GM23338 (cell line): ENCODE measurements around the gene FIP1L1. TPM values are rescaled to one million over a fixed set of nuclear protein-coding genes. Genes with fewer than 3 reads are reported as not detected.

Source experiments
- ATAC-seq: fragments of 200-7000 bp; cut with Tn5 transposase; 3 replicates; pipeline ENCODE4 v1.9.1; 2020
- DNase-seq: peaks from one replicate; pipeline ENCODE4 v3.0.0-alpha.2; 2015; ENCODE audit warnings: low spot score
- H2AFZ ChIP-seq: fragments of 200-600 bp; sonication (generic); 2 replicates; pipeline ENCODE4 v1.8.0; 2016; ENCODE audit warnings: antibody characterized with exemption, mild to moderate bottlenecking, moderate library complexity
- H3F3A ChIP-seq: fragments of 200-600 bp; sonication (generic); replicated peaks from 2 replicates; pipeline ENCODE4 v1.8.0; 2017; ENCODE audit warnings: antibody characterized with exemption, mixed run types, low read depth
- H3K27ac ChIP-seq: fragments of 200-600 bp; sonication (generic); 2 replicates; pipeline ENCODE4 v1.6.1; 2016; ENCODE audit warnings: low read depth
- H3K27me3 ChIP-seq: fragments of 200-600 bp; sonication (generic); 2 replicates; pipeline ENCODE4 v1.8.0; 2016; ENCODE audit warnings: mild to moderate bottlenecking, mixed run types, moderate library complexity; ENCODE audit not compliant: insufficient read depth
- H3K36me3 ChIP-seq: fragments of 200-600 bp; sonication (generic); 2 replicates; pipeline ENCODE4 v1.8.0; 2016; ENCODE audit warnings: mild to moderate bottlenecking; ENCODE audit not compliant: insufficient read depth
- H3K4me1 ChIP-seq: fragments of 200-600 bp; sonication (generic); 2 replicates; pipeline ENCODE4 v1.8.0; 2016; ENCODE audit warnings: mild to moderate bottlenecking, moderate library complexity; ENCODE audit not compliant: insufficient read depth
- H3K4me2 ChIP-seq: fragments of 200-600 bp; sonication (generic); 2 replicates; pipeline ENCODE4 v1.7.1; 2017; ENCODE audit warnings: mixed run types
- H3K4me3 ChIP-seq: fragments of 200-600 bp; sonication (generic); 2 replicates; pipeline ENCODE4 v1.6.1; 2016; ENCODE audit warnings: mixed run types
- H3K79me2 ChIP-seq: fragments of 200-600 bp; sonication (generic); replicated peaks from 2 replicates; pipeline ENCODE4 v1.8.0; 2017; ENCODE audit warnings: mild to moderate bottlenecking; ENCODE audit not compliant: insufficient read depth
- H3K9me2 ChIP-seq: fragments of 200-600 bp; sonication (generic); 2 replicates; pipeline ENCODE4 v1.8.0; 2017; ENCODE audit not compliant: insufficient read depth
- H4K20me1 ChIP-seq: fragments of 200-600 bp; sonication (generic); replicated peaks from 2 replicates; pipeline ENCODE4 v1.8.0; 2017; ENCODE audit warnings: mild to moderate bottlenecking; ENCODE audit not compliant: insufficient read depth
- H3K27ac Mint-ChIP-seq: 2 replicates; pipeline ENCODE4 v1.8.0; 2020; ENCODE audit warnings: inconsistent platforms, mild to moderate bottlenecking, moderate library complexity, mixed read lengths
- H3K27me3 Mint-ChIP-seq: 3 replicates; pipeline ENCODE4 v1.8.0; 2022; ENCODE audit warnings: low read depth, mild to moderate bottlenecking, moderate library complexity, mixed read lengths, inconsistent platforms; ENCODE audit not compliant: insufficient read depth, poor library complexity
- H3K36me3 Mint-ChIP-seq: 3 replicates; pipeline ENCODE4 v1.8.0; 2021; ENCODE audit warnings: low read depth, mild to moderate bottlenecking, inconsistent platforms, moderate library complexity, mixed read lengths
- H3K4me1 Mint-ChIP-seq: 3 replicates; pipeline ENCODE4 v1.8.0; 2020; ENCODE audit warnings: mild to moderate bottlenecking, inconsistent platforms, mixed read lengths
- H3K4me3 Mint-ChIP-seq: 3 replicates; pipeline ENCODE4 v1.8.0; 2021; ENCODE audit warnings: moderate library complexity, mild to moderate bottlenecking, inconsistent platforms, mixed read lengths
- H3K9me3 Mint-ChIP-seq: 3 replicates; pipeline ENCODE4 v1.8.0; 2020; ENCODE audit warnings: moderate library complexity, mild to moderate bottlenecking, inconsistent platforms, mixed read lengths
- CREB1 ChIP-seq: fragments of 250-450 bp; sonication (Bioruptor Pico); IDR thresholded peaks from 2 replicates; pipeline ENCODE4 v1.5.0; 2020; ENCODE audit warnings: low read depth, mild to moderate bottlenecking, moderate library complexity
- EZH2 ChIP-seq: fragments of 200-600 bp; sonication (generic); IDR thresholded peaks from one replicate; pipeline ENCODE4 v1.8.0; 2017; ENCODE audit warnings: antibody characterized with exemption, mild to moderate bottlenecking, low read depth; ENCODE audit not compliant: unreplicated experiment
- EZH2phosphoT487 ChIP-seq: fragments of 200-600 bp; sonication (generic); IDR thresholded peaks from one replicate; pipeline ENCODE4 v1.8.1; 2018; ENCODE audit warnings: antibody characterized with exemption; ENCODE audit not compliant: unreplicated experiment
- JUNB ChIP-seq: IDR thresholded peaks from one replicate; pipeline ENCODE4 v1.6.1; 2016; ENCODE audit warnings: antibody characterized with exemption; ENCODE audit not compliant: unreplicated experiment
- NANOG ChIP-seq: IDR thresholded peaks from 2 replicates; pipeline ENCODE4 v1.6.1; 2016; ENCODE audit warnings: antibody characterized with exemption, borderline replicate concordance
- POLR2AphosphoS5 ChIP-seq: IDR thresholded peaks from 2 replicates; pipeline ENCODE4 v1.6.1; 2016; ENCODE audit warnings: antibody characterized with exemption, low read depth
- STAT1 ChIP-seq: IDR thresholded peaks from one replicate; pipeline ENCODE4 v1.6.1; 2016; ENCODE audit warnings: antibody characterized with exemption; ENCODE audit not compliant: unreplicated experiment
- ZNF114 ChIP-seq: fragments of 250-450 bp; sonication (Bioruptor Pico); IDR thresholded peaks from 2 replicates; pipeline ENCODE4 v1.5.0; 2020; ENCODE audit warnings: mild to moderate bottlenecking, moderate library complexity
- ZNF331 ChIP-seq: fragments of 250-450 bp; sonication (Bioruptor Pico); IDR thresholded peaks from 2 replicates; pipeline ENCODE4 v1.5.0; 2020; ENCODE audit warnings: low read depth, mild to moderate bottlenecking, moderate library complexity
- polyA plus RNA-seq: library from polyadenylated mRNA; unstranded; fragments of >200 nt; fragmentation: Nextera tagmentation; extraction: Ambion mirVana; gene quantifications from 2 replicates; pipeline ENCODE4 v1.2.1, GENCODE V29; 2016
- total RNA-seq: library from RNA; depleted of rRNA; stranded (reverse); fragments of >200 nt; shearing (Covaris generic); gene quantifications from 2 replicates; pipeline ENCODE4 v1.2.3, GENCODE V29; 2014
- TF ChIP-seq, protein P1 (sequence below), 2 experiments: fragments of 200-600 bp in 1 of 2; sonication (generic) in 1 of 2; conservative IDR thresholded peaks; 2 replicates each; pipeline versions ENCODE4 v1.5.1 to v1.6.1; 2016 to 2017; ENCODE audit warnings: antibody characterized with exemption in 2 of 2, low read depth in 2 of 2, mild to moderate bottlenecking in 2 of 2, moderate library complexity in 1 of 2
- TF ChIP-seq, protein P2 (sequence below): IDR thresholded peaks from one replicate; pipeline ENCODE4 v1.6.1; 2018; ENCODE audit warnings: antibody characterized with exemption; ENCODE audit not compliant: unreplicated experiment

FIP1L1 gene
- total and polyA plus RNA-seq, 2 experiments from 2014 or later: 43.3 to 54.0 TPM

DNA sequence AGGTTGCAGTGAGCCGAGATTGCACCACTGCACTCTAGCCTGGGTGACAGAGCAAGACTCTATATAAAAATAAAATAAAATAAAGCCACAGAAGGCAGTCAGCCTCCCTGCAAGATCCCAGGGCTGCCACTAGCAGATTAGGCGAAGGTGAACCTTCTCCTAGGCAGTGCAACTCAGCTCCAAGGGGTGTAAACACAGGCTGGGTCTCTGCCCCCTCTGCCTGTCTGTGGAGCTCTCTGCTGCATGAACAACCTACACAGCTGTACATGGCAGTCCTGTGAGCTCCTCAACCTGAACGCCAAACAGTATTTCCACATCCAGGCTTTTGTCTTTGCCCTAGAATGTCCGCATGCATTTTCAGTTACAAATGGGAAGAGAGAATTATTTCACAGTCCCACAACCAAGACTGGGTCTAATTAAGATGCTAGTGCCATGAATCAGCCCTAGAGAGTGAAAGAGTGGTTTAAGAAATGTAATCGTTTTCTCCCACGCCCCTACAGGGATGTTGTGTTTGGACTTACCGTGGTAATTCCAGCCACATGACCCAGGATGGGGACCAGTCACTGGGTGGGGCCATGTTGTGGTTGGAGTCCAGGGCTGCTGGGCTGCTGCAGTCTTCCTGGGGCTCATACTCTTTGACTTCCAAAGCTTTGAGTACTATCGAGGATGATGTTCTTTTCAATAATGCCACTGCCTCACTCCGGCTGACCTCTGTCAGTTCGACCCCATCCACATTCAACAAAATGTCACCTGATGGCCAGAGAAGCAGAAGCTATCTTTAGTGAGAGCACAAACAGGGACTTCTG, 99.0 kb downstream of the FIP1L1 start:
- H4K20me1 ChIP-seq: no peaks in the 10 kb centered on the region
- H3K4me3 ChIP-seq: peak overlapping the region; percentile 24
- Mint-ChIP-seq H3K4me1 (peaks cover 49% of the 10 kb centered on the region), H3K27me3 (no peaks in the 10 kb centered on the region), H3K36me3 (peaks cover 23% of the 10 kb centered on the region), H3K27ac (peak overlapping the region; percentile 91), H3K9me3 (peaks cover 8% of the 10 kb centered on the region), H3K4me3 (peak overlapping the region; percentile 39)
- H2AFZ ChIP-seq: peak overlapping the region; percentile 43; the same call in 1 of the 2 replicates
- peak overlapping the region; percentile 30; the same call in 1 of the 2 replicates for H3K4me2 ChIP-seq
- peaks cover 60% of the 10 kb centered on the region for H3K4me1 ChIP-seq
- no peaks in the 10 kb centered on the region for H3K36me3 ChIP-seq
- no peaks in the 10 kb centered on the region; the same call in none of the 2 replicates for H3K79me2 ChIP-seq
- ATAC-seq: peak; percentile 58
- H3K9me2 ChIP-seq: no peaks in the 10 kb centered on the region
- H3K27me3 ChIP-seq: no peaks in the 10 kb centered on the region
- peak overlapping the region; percentile 96 for H3K27ac ChIP-seq
- no peaks in the 10 kb centered on the region for H3F3A ChIP-seq
- peak; percentile 27 for DNase-seq
- TF ChIP-seq, protein P1, sequence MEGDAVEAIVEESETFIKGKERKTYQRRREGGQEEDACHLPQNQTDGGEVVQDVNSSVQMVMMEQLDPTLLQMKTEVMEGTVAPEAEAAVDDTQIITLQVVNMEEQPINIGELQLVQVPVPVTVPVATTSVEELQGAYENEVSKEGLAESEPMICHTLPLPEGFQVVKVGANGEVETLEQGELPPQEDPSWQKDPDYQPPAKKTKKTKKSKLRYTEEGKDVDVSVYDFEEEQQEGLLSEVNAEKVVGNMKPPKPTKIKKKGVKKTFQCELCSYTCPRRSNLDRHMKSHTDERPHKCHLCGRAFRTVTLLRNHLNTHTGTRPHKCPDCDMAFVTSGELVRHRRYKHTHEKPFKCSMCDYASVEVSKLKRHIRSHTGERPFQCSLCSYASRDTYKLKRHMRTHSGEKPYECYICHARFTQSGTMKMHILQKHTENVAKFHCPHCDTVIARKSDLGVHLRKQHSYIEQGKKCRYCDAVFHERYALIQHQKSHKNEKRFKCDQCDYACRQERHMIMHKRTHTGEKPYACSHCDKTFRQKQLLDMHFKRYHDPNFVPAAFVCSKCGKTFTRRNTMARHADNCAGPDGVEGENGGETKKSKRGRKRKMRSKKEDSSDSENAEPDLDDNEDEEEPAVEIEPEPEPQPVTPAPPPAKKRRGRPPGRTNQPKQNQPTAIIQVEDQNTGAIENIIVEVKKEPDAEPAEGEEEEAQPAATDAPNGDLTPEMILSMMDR (conservative IDR thresholded peaks at IDR 0.05; ENCODE audit: low read depth in 2 of 2): no peak
- TF ChIP-seq CREB1 (CRISPR knock-in tag): no peak
- no peak for TF ChIP-seq ZNF114 (CRISPR knock-in tag)
- TF ChIP-seq NANOG: no peak
- TF ChIP-seq, protein P2, sequence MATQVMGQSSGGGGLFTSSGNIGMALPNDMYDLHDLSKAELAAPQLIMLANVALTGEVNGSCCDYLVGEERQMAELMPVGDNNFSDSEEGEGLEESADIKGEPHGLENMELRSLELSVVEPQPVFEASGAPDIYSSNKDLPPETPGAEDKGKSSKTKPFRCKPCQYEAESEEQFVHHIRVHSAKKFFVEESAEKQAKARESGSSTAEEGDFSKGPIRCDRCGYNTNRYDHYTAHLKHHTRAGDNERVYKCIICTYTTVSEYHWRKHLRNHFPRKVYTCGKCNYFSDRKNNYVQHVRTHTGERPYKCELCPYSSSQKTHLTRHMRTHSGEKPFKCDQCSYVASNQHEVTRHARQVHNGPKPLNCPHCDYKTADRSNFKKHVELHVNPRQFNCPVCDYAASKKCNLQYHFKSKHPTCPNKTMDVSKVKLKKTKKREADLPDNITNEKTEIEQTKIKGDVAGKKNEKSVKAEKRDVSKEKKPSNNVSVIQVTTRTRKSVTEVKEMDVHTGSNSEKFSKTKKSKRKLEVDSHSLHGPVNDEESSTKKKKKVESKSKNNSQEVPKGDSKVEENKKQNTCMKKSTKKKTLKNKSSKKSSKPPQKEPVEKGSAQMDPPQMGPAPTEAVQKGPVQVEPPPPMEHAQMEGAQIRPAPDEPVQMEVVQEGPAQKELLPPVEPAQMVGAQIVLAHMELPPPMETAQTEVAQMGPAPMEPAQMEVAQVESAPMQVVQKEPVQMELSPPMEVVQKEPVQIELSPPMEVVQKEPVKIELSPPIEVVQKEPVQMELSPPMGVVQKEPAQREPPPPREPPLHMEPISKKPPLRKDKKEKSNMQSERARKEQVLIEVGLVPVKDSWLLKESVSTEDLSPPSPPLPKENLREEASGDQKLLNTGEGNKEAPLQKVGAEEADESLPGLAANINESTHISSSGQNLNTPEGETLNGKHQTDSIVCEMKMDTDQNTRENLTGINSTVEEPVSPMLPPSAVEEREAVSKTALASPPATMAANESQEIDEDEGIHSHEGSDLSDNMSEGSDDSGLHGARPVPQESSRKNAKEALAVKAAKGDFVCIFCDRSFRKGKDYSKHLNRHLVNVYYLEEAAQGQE: no peak
- no peak for TF ChIP-seq EZH2phosphoT487
- TF ChIP-seq JUNB: no peak
- TF ChIP-seq STAT1: no peak
- TF ChIP-seq ZNF331 (CRISPR knock-in tag): no peak
- TF ChIP-seq POLR2AphosphoS5: no peak
- no peak for TF ChIP-seq EZH2
